K562 (cell line): Measurements from ENCODE around the gene TCFL5. TPM values are rescaled to one million over a fixed set of nuclear protein-coding genes. Genes with fewer than 3 reads are reported as not detected.

Experiments used
- ATAC-seq: fragments of 200-7000 bp; cut with Tn5 transposase; 3 replicates; pipeline ENCODE4 v1.9.1; 2020; ENCODE audit warnings: moderate library complexity
- BruUV-seq: library from RNA; stranded (reverse); fragments of 400-500 nt; replicated peaks from 2 replicates; lab custom pipeline; 2021; lab: Mats Ljungman, UMichigan
- CTCF ChIA-PET: fragments of 300-600 bp; formaldehyde crosslinking; extraction: SDS; loops from one replicate; lab custom pipeline; 2021; ENCODE audit warnings: low intra/inter-chr PET ratio; lab: Yijun Ruan, JAX
- POLR2A ChIA-PET: fragments of 300-600, 350-650 bp; sonication (Branson Sonifier 250); formaldehyde crosslinking; extraction: SDS; loops from one replicate; lab custom pipeline; 2021; ENCODE audit warnings: antibody characterized with exemption, inconsistent platforms; lab: Yijun Ruan, JAX
- DNase-seq, 4 experiments: peaks; one replicate each; pipeline versions ENCODE4 v3.0.0 to v3.0.0-alpha.2; 2011 to 2018; ENCODE audit warnings: low spot score in 3 of 4, mixed read lengths in 3 of 4; ENCODE audit errors: extremely low read depth in 1 of 4
- FAIRE-seq: peaks from 2 replicates; lab custom pipeline; 2011; peaks lifted over from hg19 to GRCh38; lab: Jason Lieb, UNC
- H2AFZ ChIP-seq: 2 replicates; pipeline ENCODE4 v1.6.0; 2011; ENCODE audit warnings: low read depth, low read length, control low read depth, inconsistent platforms
- H3K27ac ChIP-seq: fragments of 200-600 bp; 3 replicates; pipeline ENCODE4 v1.8.0; 2011; ENCODE audit warnings: low read depth, mild to moderate bottlenecking, control low read depth, inconsistent platforms, low read length, moderate library complexity, mixed read lengths; ENCODE audit errors: extremely low read depth
- H3K27me3 ChIP-seq, 2 experiments: fragments of 300-600 bp in 1 of 2; 2 replicates in 1 of 2; 3 replicates in 1 of 2; pipeline versions ENCODE4 v1.6.0 to v1.8.0; 2011; ENCODE audit warnings: inconsistent platforms in 2 of 2, low read length in 2 of 2, mild to moderate bottlenecking in 1 of 2, mixed read lengths in 1 of 2, moderate library complexity in 1 of 2; ENCODE audit not compliant: control insufficient read depth in 2 of 2, insufficient read depth in 2 of 2
- H3K36me3 ChIP-seq: fragments of 300-600 bp; 3 replicates; pipeline ENCODE4 v1.8.0; 2011; ENCODE audit warnings: mild to moderate bottlenecking, low read length, inconsistent platforms; ENCODE audit not compliant: control insufficient read depth, insufficient read depth
- H3K4me1 ChIP-seq, 2 experiments: fragments of 200-600 bp in 1 of 2; replicated peaks in 1 of 2; 2 replicates in 1 of 2; 3 replicates in 1 of 2; pipeline versions ENCODE4 v1.5.1 to v1.8.0; 2011; ENCODE audit warnings: inconsistent platforms in 2 of 2, low read length in 2 of 2, mild to moderate bottlenecking in 1 of 2, mixed read lengths in 1 of 2, moderate library complexity in 1 of 2; ENCODE audit not compliant: control insufficient read depth in 2 of 2, insufficient read depth in 2 of 2
- H3K4me2 ChIP-seq: 2 replicates; pipeline ENCODE4 v1.6.1; 2011; ENCODE audit warnings: low read length, control low read depth, inconsistent platforms, mixed read lengths; ENCODE audit not compliant: insufficient read depth
- H3K4me3 ChIP-seq: fragments of 200-600 bp; sonication (generic), shearing (Covaris generic); 2 replicates; pipeline ENCODE4 v1.5.1; 2016; ENCODE audit warnings: control low read depth, inconsistent platforms
- H3K79me2 ChIP-seq: fragments of 200-600 bp; 3 replicates; pipeline ENCODE4 v1.8.0; 2011; ENCODE audit warnings: low read length, inconsistent platforms; ENCODE audit not compliant: control insufficient read depth, insufficient read depth
- H3K9ac ChIP-seq, 2 experiments: 2 replicates each; pipeline versions ENCODE4 v1.6.0 to v1.6.1; 2011; ENCODE audit warnings: low read depth in 2 of 2, low read length in 2 of 2, control low read depth in 1 of 2, inconsistent platforms in 1 of 2, mild to moderate bottlenecking in 1 of 2, mixed read lengths in 1 of 2; ENCODE audit not compliant: insufficient read depth in 1 of 2
- H3K9me1 ChIP-seq: one replicate; pipeline ENCODE4 v1.6.0; 2011; ENCODE audit warnings: inconsistent platforms, mild to moderate bottlenecking, low read length, moderate library complexity; ENCODE audit not compliant: control insufficient read depth, insufficient read depth
- H3K9me3 ChIP-seq: replicated peaks from 2 replicates; pipeline ENCODE4 v1.5.1; 2011; ENCODE audit warnings: low read depth, low read length, inconsistent platforms; ENCODE audit not compliant: control insufficient read depth, insufficient read depth
- H4K20me1 ChIP-seq: replicated peaks from 2 replicates; pipeline ENCODE4 v1.6.1; 2011; ENCODE audit warnings: low read length, inconsistent platforms, mixed read lengths; ENCODE audit not compliant: control insufficient read depth, insufficient read depth
- AFF4 ChIP-seq: sonication (generic); formaldehyde crosslinking; IDR thresholded peaks from 2 replicates; pipeline ENCODE4 v1.8.0; 2023; ENCODE audit warnings: mild to moderate bottlenecking, missing genetic modification reagents
- FOXO4 ChIP-seq: fragments of 450-650 bp; formaldehyde crosslinking; IDR thresholded peaks from 2 replicates; pipeline ENCODE4 v1.4.0; 2020; ENCODE audit warnings: mild to moderate bottlenecking, moderate library complexity
- HNRNPK ChIP-seq: fragments of 200-400 bp; formaldehyde crosslinking; IDR thresholded peaks from one replicate; pipeline ENCODE4 v1.6.1; 2018; ENCODE audit warnings: mild to moderate bottlenecking, low read depth, low read length; ENCODE audit not compliant: poor library complexity, severe bottlenecking
- HNRNPUL1 ChIP-seq: fragments of 200-400 bp; formaldehyde crosslinking; IDR thresholded peaks from 2 replicates; pipeline ENCODE4 v1.6.1; 2017; ENCODE audit warnings: low read length
- MLLT1 ChIP-seq, 2 experiments: fragments of 450-650 bp; IDR thresholded peaks; 2 replicates each; pipeline ENCODE4 v1.6.1; 2016
- NBN ChIP-seq: fragments of 450-650 bp; IDR thresholded peaks from 2 replicates; pipeline ENCODE4 v1.6.1; 2016; ENCODE audit warnings: low read depth, mild to moderate bottlenecking
- NCOA6 ChIP-seq: fragments of 450-650 bp; IDR thresholded peaks from 2 replicates; pipeline ENCODE4 v1.6.1; 2017; ENCODE audit warnings: mild to moderate bottlenecking
- NFE2L1 ChIP-seq: fragments of 450-650 bp; IDR thresholded peaks from 2 replicates; pipeline ENCODE4 v1.6.1; 2016; ENCODE audit warnings: missing genetic modification characterization, low read depth, mild to moderate bottlenecking, missing compliant biosample characterization, moderate library complexity, borderline replicate concordance
- PRPF4 ChIP-seq: fragments of 200-400 bp; formaldehyde crosslinking; IDR thresholded peaks from one replicate; pipeline ENCODE4 v1.6.1; 2017; ENCODE audit warnings: low read length, low read depth, mild to moderate bottlenecking; ENCODE audit not compliant: insufficient read depth, poor library complexity, severe bottlenecking
- RBM15 ChIP-seq: fragments of 200-400 bp; formaldehyde crosslinking; IDR thresholded peaks from 2 replicates; pipeline ENCODE4 v1.6.1; 2018; ENCODE audit warnings: mild to moderate bottlenecking, low read length, moderate library complexity; ENCODE audit not compliant: insufficient read depth
- RUNX1 ChIP-seq: sonication (generic); IDR thresholded peaks from 2 replicates; pipeline ENCODE4 v1.6.1; 2016; ENCODE audit warnings: antibody characterized with exemption, low read depth
- ZBTB43 ChIP-seq: sonication (generic); formaldehyde crosslinking; IDR thresholded peaks from 2 replicates; pipeline ENCODE4 v1.8.0; 2023; ENCODE audit warnings: mild to moderate bottlenecking, missing genetic modification reagents
- ZFX ChIP-seq: sonication (generic); formaldehyde crosslinking; IDR thresholded peaks from 2 replicates; pipeline ENCODE4 v1.8.0; 2022; ENCODE audit warnings: mild to moderate bottlenecking, missing genetic modification reagents, moderate library complexity
- ZNF140 ChIP-seq: fragments of 250-450 bp; sonication (Bioruptor Pico); IDR thresholded peaks from 2 replicates; pipeline ENCODE4 v1.8.0; 2021; ENCODE audit warnings: moderate library complexity, mild to moderate bottlenecking, inconsistent platforms
- WGBS: fragments of 100-300 bp; shearing (Covaris generic); methylation state at CpG from one replicate; pipeline ENCODE4 v1.1.6; 2016; ENCODE audit warnings: low coverage, mixed read lengths; ENCODE audit not compliant: insufficient coverage; ENCODE audit errors: missing lambda C conversion rate; 5-methylcytosine and 5-hydroxymethylcytosine counted together
- in situ Hi-C: fragments of 300-500 bp; cut with MboI; formaldehyde crosslinking; loops from 4 replicates; pipeline ENCODE4 v1.15.0; 2018; ENCODE audit warnings: inconsistent platforms, mixed read lengths
- intact Hi-C: fragments of 100-400 bp; cut with micrococcal nuclease; formaldehyde crosslinking; loops from 2 replicates; pipeline ENCODE4 v1.14.2; 2022
- polyA plus RNA-seq, 8 experiments: library from polyadenylated mRNA; depleted of rRNA in 4 of 8; stranded (reverse) in 5 of 8; unstranded in 3 of 8; fragments of >200 nt; fragmentation: Nextera tagmentation in 2 of 8; fragmentation: Illumina TruSeq in 1 of 8; extraction: Ambion mirVana in 2 of 8; extraction: Trizol in 1 of 8; gene quantifications; 2 replicates each; pipeline versions ENCODE4 v1.2.1 to v1.2.3, GENCODE V29; 2011 to 2014; ENCODE audit warnings: inconsistent platforms in 1 of 8, missing spikeins in 1 of 8
- total RNA-seq, 7 experiments: library from RNA; depleted of rRNA in 6 of 7; stranded (reverse); fragments of >200 nt in 6 of 7; fragmentation: Illumina TruSeq in 2 of 7; extraction: Trizol in 2 of 7; gene quantifications; 2 replicates each; pipeline versions ENCODE4 v1.2.1 to v1.2.3, GENCODE V29; 2011 to 2021; ENCODE audit warnings: low replicate concordance in 1 of 7

The TCFL5 gene
- total and polyA plus RNA-seq, 9 of the 15 experiments (the other 6 are each of a cell fraction or from before 2014, with no cell fraction given): 1.00 to 12.6 (median 9.1) TPM

GRCh38 chr20:62874964-62875344, 13.3 kb upstream of the TCFL5 start:
- ChIA-PET POLR2A (interaction anchor here (0.6 to 3.0 kb wide), 15 partner anchors 9 to 511 kb away, joined by 3 to 16 read pairs (median 4); partner anchors contain the start of genes GID8 and TCFL5), CTCF (interaction anchor here (1.2 kb wide), 1 partner anchor 133 kb away, joined by 3 read pairs; no protein-coding TSS in a partner anchor)
- peaks cover 24 to 56% of the 10 kb centered on the region in 2 experiments for H3K4me1 ChIP-seq
- no peak for ATAC-seq
- H3K9me3 ChIP-seq: no peaks in the 10 kb centered on the region
- H3K9me1 ChIP-seq: no peaks in the 10 kb centered on the region
- H3K4me3 ChIP-seq: no peak overlapping the region
- intact Hi-C loops: loop anchor here (10.0 kb wide), 1 partner anchor 50 kb away; no protein-coding TSS in a partner anchor
- BruUV-seq: no TSS peak
- no peaks in the 10 kb centered on the region for H4K20me1 ChIP-seq
- H3K4me2 ChIP-seq: peak overlapping the region; percentile 70
- FAIRE-seq: peak; percentile 23
- peak overlapping the region; percentile 78 for H2AFZ ChIP-seq
- no peaks in the 10 kb centered on the region for H3K27me3 ChIP-seq
- H3K27ac ChIP-seq: peak overlapping the region; percentile 98
- no peaks in the 10 kb centered on the region for H3K79me2 ChIP-seq
- in situ Hi-C loops: no loop called here
- peak overlapping the region in 1 of 2 experiments; percentile 76; a peak in 3 of 4 replicates for H3K9ac ChIP-seq
- DNase-seq: peak in 2 of 4 experiments; percentile 37 to 40
- peaks cover 5% of the 10 kb centered on the region; the same call in 1 of the 3 replicates for H3K36me3 ChIP-seq
- WGBS: 16% methylated on average over 7 of the region's 14 CpGs
- no peak for TF ChIP-seq ZNF140
- TF ChIP-seq NFE2L1 (tag): no peak
- TF ChIP-seq HNRNPK: peak; percentile 36
- no peak for TF ChIP-seq NCOA6
- TF ChIP-seq RBM15: no peak
- TF ChIP-seq FOXO4 (CRISPR knock-in tag): no peak
- TF ChIP-seq ZBTB43: no peak
- TF ChIP-seq AFF4 (CRISPR knock-in tag): no peak
- TF ChIP-seq NBN: no peak
- no peak for TF ChIP-seq ZFX (CRISPR knock-in tag)
- no peak for TF ChIP-seq MLLT1 (IDR thresholded peaks at IDR 0.05)
- no peak for TF ChIP-seq RUNX1
- TF ChIP-seq HNRNPUL1: no peak
- TF ChIP-seq PRPF4: no peak
